Liver (tissue), 3 donors: Measurements from ENCODE around the gene TRPM2.

Experiments
- EGR1 ChIP-seq, 2 donors: IDR thresholded peaks; 2 replicates each; pipeline ENCODE4 v1.6.1; 2016 to 2018; ENCODE audit warnings: antibody characterized with exemption in 2 of 2, low read depth in 2 of 2
- FOXA1 ChIP-seq: IDR thresholded peaks from 2 replicates; pipeline ENCODE4 v1.6.1; 2016; ENCODE audit warnings: antibody characterized with exemption
- GABPA ChIP-seq, 2 donors: IDR thresholded peaks in 1 of 2; conservative IDR thresholded peaks in 1 of 2; 2 replicates each; pipeline ENCODE4 v1.6.1; 2016; ENCODE audit warnings: antibody characterized with exemption in 2 of 2, mild to moderate bottlenecking in 1 of 2, moderate library complexity in 1 of 2
- HNF4G ChIP-seq: IDR thresholded peaks from 2 replicates; pipeline ENCODE4 v1.6.1; 2016; ENCODE audit warnings: antibody characterized with exemption
- JUND ChIP-seq, 2 donors: IDR thresholded peaks; 2 replicates each; pipeline ENCODE4 v1.6.1; 2016; ENCODE audit warnings: antibody characterized with exemption in 2 of 2
- RAD21 ChIP-seq, 2 donors: IDR thresholded peaks; 2 replicates each; pipeline ENCODE4 v1.6.1; 2016; ENCODE audit warnings: antibody characterized with exemption in 2 of 2, mild to moderate bottlenecking in 2 of 2
- SP1 ChIP-seq: IDR thresholded peaks from 2 replicates; pipeline ENCODE4 v1.6.1; 2018; ENCODE audit warnings: antibody characterized with exemption, mild to moderate bottlenecking
- TAF1 ChIP-seq: conservative IDR thresholded peaks from 2 replicates; pipeline ENCODE4 v1.6.1; 2016; ENCODE audit warnings: antibody characterized with exemption, mild to moderate bottlenecking
- YY1 ChIP-seq: IDR thresholded peaks from 2 replicates; pipeline ENCODE4 v1.6.1; 2016; ENCODE audit warnings: antibody characterized with exemption, mild to moderate bottlenecking
- TF ChIP-seq, protein P1 (sequence below): fragments of 150-350 bp; IDR thresholded peaks from 2 replicates; pipeline ENCODE4 v1.5.1; 2017; ENCODE audit warnings: improper control_type of control experiment, low read depth, low read length; ENCODE audit not compliant: missing input control
- TF ChIP-seq, protein P2 (sequence below): IDR thresholded peaks from 2 replicates; pipeline ENCODE4 v1.6.1; 2016; ENCODE audit warnings: antibody characterized with exemption
- TF ChIP-seq, protein P3 (sequence below): IDR thresholded peaks from 2 replicates; pipeline ENCODE4 v1.6.1; 2016; ENCODE audit warnings: antibody characterized with exemption
- TF ChIP-seq, protein P4 (sequence below): IDR thresholded peaks from 2 replicates; pipeline ENCODE4 v1.6.1; 2016; ENCODE audit warnings: antibody characterized with exemption, mild to moderate bottlenecking
- TF ChIP-seq, protein P5 (sequence below): IDR thresholded peaks from 2 replicates; pipeline ENCODE4 v1.6.1; 2016; ENCODE audit warnings: antibody characterized with exemption
- donor health status: healthy.
- donor health status: healthy.

DNA sequence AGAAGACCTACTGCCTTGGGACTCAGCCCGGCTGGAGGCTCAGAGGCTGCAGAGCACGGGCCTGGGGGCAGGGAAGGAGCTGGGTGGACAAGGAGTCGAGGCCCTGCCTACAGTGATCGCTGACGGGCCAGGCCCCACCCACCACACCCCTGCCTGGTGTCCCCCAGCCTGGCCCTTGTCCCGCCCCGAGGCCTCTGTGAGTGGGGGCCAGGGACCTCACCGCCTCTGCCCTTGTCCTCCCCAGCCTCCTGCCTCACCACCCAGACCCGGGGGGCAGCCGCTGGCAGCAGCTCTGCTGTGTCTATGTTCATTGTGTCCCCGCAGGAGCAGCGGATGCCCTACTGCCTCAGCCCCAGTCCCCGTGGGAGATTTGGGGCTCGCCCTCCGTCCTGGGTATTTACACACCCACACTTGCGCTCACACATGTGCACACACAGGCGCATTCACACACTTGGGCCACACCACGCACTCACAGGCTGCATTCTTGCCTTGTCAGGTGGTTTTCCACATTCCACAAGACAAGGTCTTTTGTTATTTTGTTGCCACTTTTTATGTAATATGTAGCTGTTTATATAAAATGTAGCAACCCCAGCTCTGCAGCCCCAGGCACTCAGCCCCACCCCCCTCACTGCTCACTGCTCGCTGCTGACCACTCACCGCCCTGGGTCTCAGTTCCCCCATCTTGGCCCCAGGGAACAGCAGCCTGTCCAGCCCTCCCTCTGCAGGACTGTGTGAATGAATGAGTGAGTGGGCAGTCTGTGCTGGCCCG lies 46.3 kb upstream of the TRPM2 start:
- TF ChIP-seq TAF1, result no peak
- no peak for TF ChIP-seq GABPA (IDR thresholded peaks at IDR 0.05 in 1 of 2, conservative IDR thresholded peaks at IDR 0.05 in 1 of 2)
- TF ChIP-seq, protein P1, sequence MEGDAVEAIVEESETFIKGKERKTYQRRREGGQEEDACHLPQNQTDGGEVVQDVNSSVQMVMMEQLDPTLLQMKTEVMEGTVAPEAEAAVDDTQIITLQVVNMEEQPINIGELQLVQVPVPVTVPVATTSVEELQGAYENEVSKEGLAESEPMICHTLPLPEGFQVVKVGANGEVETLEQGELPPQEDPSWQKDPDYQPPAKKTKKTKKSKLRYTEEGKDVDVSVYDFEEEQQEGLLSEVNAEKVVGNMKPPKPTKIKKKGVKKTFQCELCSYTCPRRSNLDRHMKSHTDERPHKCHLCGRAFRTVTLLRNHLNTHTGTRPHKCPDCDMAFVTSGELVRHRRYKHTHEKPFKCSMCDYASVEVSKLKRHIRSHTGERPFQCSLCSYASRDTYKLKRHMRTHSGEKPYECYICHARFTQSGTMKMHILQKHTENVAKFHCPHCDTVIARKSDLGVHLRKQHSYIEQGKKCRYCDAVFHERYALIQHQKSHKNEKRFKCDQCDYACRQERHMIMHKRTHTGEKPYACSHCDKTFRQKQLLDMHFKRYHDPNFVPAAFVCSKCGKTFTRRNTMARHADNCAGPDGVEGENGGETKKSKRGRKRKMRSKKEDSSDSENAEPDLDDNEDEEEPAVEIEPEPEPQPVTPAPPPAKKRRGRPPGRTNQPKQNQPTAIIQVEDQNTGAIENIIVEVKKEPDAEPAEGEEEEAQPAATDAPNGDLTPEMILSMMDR, result no peak
- TF ChIP-seq, protein P2, sequence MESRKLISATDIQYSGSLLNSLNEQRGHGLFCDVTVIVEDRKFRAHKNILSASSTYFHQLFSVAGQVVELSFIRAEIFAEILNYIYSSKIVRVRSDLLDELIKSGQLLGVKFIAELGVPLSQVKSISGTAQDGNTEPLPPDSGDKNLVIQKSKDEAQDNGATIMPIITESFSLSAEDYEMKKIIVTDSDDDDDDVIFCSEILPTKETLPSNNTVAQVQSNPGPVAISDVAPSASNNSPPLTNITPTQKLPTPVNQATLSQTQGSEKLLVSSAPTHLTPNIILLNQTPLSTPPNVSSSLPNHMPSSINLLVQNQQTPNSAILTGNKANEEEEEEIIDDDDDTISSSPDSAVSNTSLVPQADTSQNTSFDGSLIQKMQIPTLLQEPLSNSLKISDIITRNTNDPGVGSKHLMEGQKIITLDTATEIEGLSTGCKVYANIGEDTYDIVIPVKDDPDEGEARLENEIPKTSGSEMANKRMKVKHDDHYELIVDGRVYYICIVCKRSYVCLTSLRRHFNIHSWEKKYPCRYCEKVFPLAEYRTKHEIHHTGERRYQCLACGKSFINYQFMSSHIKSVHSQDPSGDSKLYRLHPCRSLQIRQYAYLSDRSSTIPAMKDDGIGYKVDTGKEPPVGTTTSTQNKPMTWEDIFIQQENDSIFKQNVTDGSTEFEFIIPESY, result no peak
- TF ChIP-seq, protein P3, sequence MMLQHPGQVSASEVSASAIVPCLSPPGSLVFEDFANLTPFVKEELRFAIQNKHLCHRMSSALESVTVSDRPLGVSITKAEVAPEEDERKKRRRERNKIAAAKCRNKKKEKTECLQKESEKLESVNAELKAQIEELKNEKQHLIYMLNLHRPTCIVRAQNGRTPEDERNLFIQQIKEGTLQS, result no peak
- TF ChIP-seq YY1, result no peak
- TF ChIP-seq RAD21 (IDR thresholded peaks at IDR 0.05), result no peak
- TF ChIP-seq SP1, result no peak
- TF ChIP-seq, protein P4, sequence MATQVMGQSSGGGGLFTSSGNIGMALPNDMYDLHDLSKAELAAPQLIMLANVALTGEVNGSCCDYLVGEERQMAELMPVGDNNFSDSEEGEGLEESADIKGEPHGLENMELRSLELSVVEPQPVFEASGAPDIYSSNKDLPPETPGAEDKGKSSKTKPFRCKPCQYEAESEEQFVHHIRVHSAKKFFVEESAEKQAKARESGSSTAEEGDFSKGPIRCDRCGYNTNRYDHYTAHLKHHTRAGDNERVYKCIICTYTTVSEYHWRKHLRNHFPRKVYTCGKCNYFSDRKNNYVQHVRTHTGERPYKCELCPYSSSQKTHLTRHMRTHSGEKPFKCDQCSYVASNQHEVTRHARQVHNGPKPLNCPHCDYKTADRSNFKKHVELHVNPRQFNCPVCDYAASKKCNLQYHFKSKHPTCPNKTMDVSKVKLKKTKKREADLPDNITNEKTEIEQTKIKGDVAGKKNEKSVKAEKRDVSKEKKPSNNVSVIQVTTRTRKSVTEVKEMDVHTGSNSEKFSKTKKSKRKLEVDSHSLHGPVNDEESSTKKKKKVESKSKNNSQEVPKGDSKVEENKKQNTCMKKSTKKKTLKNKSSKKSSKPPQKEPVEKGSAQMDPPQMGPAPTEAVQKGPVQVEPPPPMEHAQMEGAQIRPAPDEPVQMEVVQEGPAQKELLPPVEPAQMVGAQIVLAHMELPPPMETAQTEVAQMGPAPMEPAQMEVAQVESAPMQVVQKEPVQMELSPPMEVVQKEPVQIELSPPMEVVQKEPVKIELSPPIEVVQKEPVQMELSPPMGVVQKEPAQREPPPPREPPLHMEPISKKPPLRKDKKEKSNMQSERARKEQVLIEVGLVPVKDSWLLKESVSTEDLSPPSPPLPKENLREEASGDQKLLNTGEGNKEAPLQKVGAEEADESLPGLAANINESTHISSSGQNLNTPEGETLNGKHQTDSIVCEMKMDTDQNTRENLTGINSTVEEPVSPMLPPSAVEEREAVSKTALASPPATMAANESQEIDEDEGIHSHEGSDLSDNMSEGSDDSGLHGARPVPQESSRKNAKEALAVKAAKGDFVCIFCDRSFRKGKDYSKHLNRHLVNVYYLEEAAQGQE, result no peak
- TF ChIP-seq, protein P5, sequence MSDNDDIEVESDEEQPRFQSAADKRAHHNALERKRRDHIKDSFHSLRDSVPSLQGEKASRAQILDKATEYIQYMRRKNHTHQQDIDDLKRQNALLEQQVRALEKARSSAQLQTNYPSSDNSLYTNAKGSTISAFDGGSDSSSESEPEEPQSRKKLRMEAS, result no peak
- TF ChIP-seq JUND (IDR thresholded peaks at IDR 0.05), result no peak
- no peak for TF ChIP-seq HNF4G
- no peak for TF ChIP-seq EGR1 (IDR thresholded peaks at IDR 0.05; ENCODE audit: low read depth in 2 of 2)
- no peak for TF ChIP-seq FOXA1
